ENCODE measurements around the gene C19orf25. TPM values are rescaled to one million over a fixed set of nuclear protein-coding genes. Genes with fewer than 3 reads are reported as not detected.

The C19orf25 gene
- total and polyA plus RNA-seq, 9 of the 15 experiments (the other 6 are each of a cell fraction or from before 2014, with no cell fraction given): 0.79 to 96.0 (median 36.1) TPM

GRCh38 chr19:1446713-1447481, 32.1 kb downstream of the C19orf25 start (continued):
- TF ChIP-seq, protein P1, sequence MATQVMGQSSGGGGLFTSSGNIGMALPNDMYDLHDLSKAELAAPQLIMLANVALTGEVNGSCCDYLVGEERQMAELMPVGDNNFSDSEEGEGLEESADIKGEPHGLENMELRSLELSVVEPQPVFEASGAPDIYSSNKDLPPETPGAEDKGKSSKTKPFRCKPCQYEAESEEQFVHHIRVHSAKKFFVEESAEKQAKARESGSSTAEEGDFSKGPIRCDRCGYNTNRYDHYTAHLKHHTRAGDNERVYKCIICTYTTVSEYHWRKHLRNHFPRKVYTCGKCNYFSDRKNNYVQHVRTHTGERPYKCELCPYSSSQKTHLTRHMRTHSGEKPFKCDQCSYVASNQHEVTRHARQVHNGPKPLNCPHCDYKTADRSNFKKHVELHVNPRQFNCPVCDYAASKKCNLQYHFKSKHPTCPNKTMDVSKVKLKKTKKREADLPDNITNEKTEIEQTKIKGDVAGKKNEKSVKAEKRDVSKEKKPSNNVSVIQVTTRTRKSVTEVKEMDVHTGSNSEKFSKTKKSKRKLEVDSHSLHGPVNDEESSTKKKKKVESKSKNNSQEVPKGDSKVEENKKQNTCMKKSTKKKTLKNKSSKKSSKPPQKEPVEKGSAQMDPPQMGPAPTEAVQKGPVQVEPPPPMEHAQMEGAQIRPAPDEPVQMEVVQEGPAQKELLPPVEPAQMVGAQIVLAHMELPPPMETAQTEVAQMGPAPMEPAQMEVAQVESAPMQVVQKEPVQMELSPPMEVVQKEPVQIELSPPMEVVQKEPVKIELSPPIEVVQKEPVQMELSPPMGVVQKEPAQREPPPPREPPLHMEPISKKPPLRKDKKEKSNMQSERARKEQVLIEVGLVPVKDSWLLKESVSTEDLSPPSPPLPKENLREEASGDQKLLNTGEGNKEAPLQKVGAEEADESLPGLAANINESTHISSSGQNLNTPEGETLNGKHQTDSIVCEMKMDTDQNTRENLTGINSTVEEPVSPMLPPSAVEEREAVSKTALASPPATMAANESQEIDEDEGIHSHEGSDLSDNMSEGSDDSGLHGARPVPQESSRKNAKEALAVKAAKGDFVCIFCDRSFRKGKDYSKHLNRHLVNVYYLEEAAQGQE (IDR thresholded peaks at IDR 0.05; ENCODE audit: borderline replicate concordance): peak; percentile 99
- TF ChIP-seq, protein P1 (CRISPR knock-in tag; IDR thresholded peaks at IDR 0.05; ENCODE audit: low read depth): peak; percentile 98
- TF ChIP-seq FOXJ2 (tag; IDR thresholded peaks at IDR 0.05): no peak
- no peak for TF ChIP-seq ZNF184 (CRISPR knock-in tag; IDR thresholded peaks at IDR 0.05)
- no peak for TF ChIP-seq FOXJ3 (CRISPR knock-in tag; IDR thresholded peaks at IDR 0.05)
- TF ChIP-seq HEY1 (CRISPR knock-in tag; IDR thresholded peaks at IDR 0.05; ENCODE audit: borderline replicate concordance): no peak
- TF ChIP-seq ZBTB1 (CRISPR knock-in tag; IDR thresholded peaks at IDR 0.05; ENCODE audit: borderline replicate concordance, low read depth): peak; percentile 82; the same call in 1 of the 2 replicates
- no peak for TF ChIP-seq BMI1 (IDR thresholded peaks at IDR 0.05; ENCODE audit: low read length)
- no peak for TF ChIP-seq HMBOX1 (IDR thresholded peaks at IDR 0.05)
- TF ChIP-seq CEBPB (tag; IDR thresholded peaks at IDR 0.05): no peak
- no peak for TF ChIP-seq CTBP1 (IDR thresholded peaks at IDR 0.05; ENCODE audit: borderline replicate concordance)
- TF ChIP-seq NELFE (IDR thresholded peaks at IDR 0.05; ENCODE audit: insufficient read depth, insufficient read length): no peak
- TF ChIP-seq, protein P2, sequence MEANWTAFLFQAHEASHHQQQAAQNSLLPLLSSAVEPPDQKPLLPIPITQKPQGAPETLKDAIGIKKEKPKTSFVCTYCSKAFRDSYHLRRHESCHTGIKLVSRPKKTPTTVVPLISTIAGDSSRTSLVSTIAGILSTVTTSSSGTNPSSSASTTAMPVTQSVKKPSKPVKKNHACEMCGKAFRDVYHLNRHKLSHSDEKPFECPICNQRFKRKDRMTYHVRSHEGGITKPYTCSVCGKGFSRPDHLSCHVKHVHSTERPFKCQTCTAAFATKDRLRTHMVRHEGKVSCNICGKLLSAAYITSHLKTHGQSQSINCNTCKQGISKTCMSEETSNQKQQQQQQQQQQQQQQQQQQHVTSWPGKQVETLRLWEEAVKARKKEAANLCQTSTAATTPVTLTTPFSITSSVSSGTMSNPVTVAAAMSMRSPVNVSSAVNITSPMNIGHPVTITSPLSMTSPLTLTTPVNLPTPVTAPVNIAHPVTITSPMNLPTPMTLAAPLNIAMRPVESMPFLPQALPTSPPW (CRISPR knock-in tag; IDR thresholded peaks at IDR 0.05): peak; percentile 28; the same call in 1 of the 2 replicates
- peak; percentile 96 for TF ChIP-seq EHMT2 (IDR thresholded peaks at IDR 0.05)
- peak; percentile 93 for TF ChIP-seq MIER1 (IDR thresholded peaks at IDR 0.05; ENCODE audit: low read depth)
- peak; percentile 37 for TF ChIP-seq HMGN3 (IDR thresholded peaks at IDR 0.05; ENCODE audit: borderline replicate concordance, extremely low read depth, insufficient read length, low read depth, low read length)
- TF ChIP-seq ZNF24 (IDR thresholded peaks at IDR 0.05): no peak
- no peak for TF ChIP-seq PHTF2 (CRISPR knock-in tag; IDR thresholded peaks at IDR 0.05)
- TF ChIP-seq ZNF3 (CRISPR knock-in tag; IDR thresholded peaks at IDR 0.05): no peak
- TF ChIP-seq PPARD (CRISPR knock-in tag; IDR thresholded peaks at IDR 0.05): no peak

All from K562 (cell line).